Measurements from ENCODE around the gene OR52E1. TPM values are rescaled to one million over a fixed set of nuclear protein-coding genes. Genes with fewer than 3 reads are reported as not detected.

Gene OR52E1
- total and polyA plus RNA-seq, 2 of the 4 experiments (the other 2 are of a cell fraction): not detected

- H3K36me3 ChIP-seq (ENCODE audit: control insufficient read depth, insufficient read depth, low read length): no peaks in the 10 kb centered on the region
- CTCF ChIA-PET: no interaction called here
Measured at GRCh38 chr11:5118893-5119292, 49.5 kb downstream of the OR52E1 start.

More at GRCh38 chr11:5118893-5119292, 49.5 kb downstream of the OR52E1 start:
- H3K9ac ChIP-seq (ENCODE audit: low read depth, low read length): no peak overlapping the region
- no peak overlapping the region for H2BK15ac ChIP-seq (ENCODE audit: low read depth, low read length)
- DNase-seq (no peak), ATAC-seq (ENCODE audit: low read depth) (no peak)
- H2BK20ac ChIP-seq (ENCODE audit: low read depth, low read length): no peak overlapping the region
- no peak overlapping the region for H3K56ac ChIP-seq (ENCODE audit: extremely low read depth, insufficient read depth, low read length)
- H3K9me3 ChIP-seq (ENCODE audit: control insufficient read depth, insufficient read depth, low read length): no peaks in the 10 kb centered on the region
- H3K27ac ChIP-seq (ENCODE audit: insufficient read depth, low read length): no peak overlapping the region
- H3K27me3 ChIP-seq (ENCODE audit: control insufficient read depth, insufficient read depth, low read length): no peaks in the 10 kb centered on the region
- in situ Hi-C loops (cut with MboI; ENCODE audit: low sequenced_read_pairs) (no loop called here), dilution Hi-C loops (cut with HindIII; ENCODE audit: low sequenced_read_pairs, unreplicated experiment) (no loop called here), intact Hi-C loops (cut with micrococcal nuclease) (loop anchor here (1.0 kb wide), 1 partner anchor 492 kb away; no protein-coding TSS in a partner anchor)
- H4K91ac ChIP-seq (ENCODE audit: insufficient read depth, low read depth, low read length): no peak overlapping the region
- no peak overlapping the region for H2BK120ac ChIP-seq (ENCODE audit: low read depth, low read length)
- H2BK5ac ChIP-seq (ENCODE audit: low read depth, low read length, poor library complexity, severe bottlenecking): no peak overlapping the region
- no peak overlapping the region for H3K4me2 ChIP-seq (ENCODE audit: low read depth, low read length)
- no peaks in the 10 kb centered on the region for H3K9me1 ChIP-seq (ENCODE audit: insufficient read depth, low read length)
- no TSS peak for BruUV-seq (replicated peaks)
- H3K79me1 ChIP-seq (ENCODE audit: low read depth in 1 of 2, low read length in 2 of 2): no peaks in the 10 kb centered on the region
- no peak overlapping the region for H3K14ac ChIP-seq (replicated peaks; ENCODE audit: low read depth, low read length)
- H3K23ac ChIP-seq (ENCODE audit: low read depth, low read length): no peak overlapping the region
- no peak overlapping the region for H3K4ac ChIP-seq (ENCODE audit: low read depth, low read length)
- no peak overlapping the region for H2AK5ac ChIP-seq (ENCODE audit: low read depth, low read length)
- no peak overlapping the region for H2AK9ac ChIP-seq (replicated peaks; ENCODE audit: low read depth, low read length, poor library complexity)
- H4K8ac ChIP-seq (ENCODE audit: low read depth in 2 of 2, low read length in 2 of 2): no peak overlapping the region
- no peak overlapping the region for H3K18ac ChIP-seq (ENCODE audit: low read depth, low read length)
- POLR2A ChIA-PET (ENCODE audit: unreplicated experiment): interaction anchor here (0.6 kb wide), 1 partner anchor 252 kb away, joined by 5 read pairs; no protein-coding TSS in a partner anchor
- H3K4me3 ChIP-seq (ENCODE audit: insufficient read depth, low read depth, low read length): no peak overlapping the region
- no peak overlapping the region for H4K5ac ChIP-seq (ENCODE audit: low read depth, low read length)
- H3K4me1 ChIP-seq (ENCODE audit: control insufficient read depth, insufficient read depth, low read length): no peaks in the 10 kb centered on the region
- H2AFZ ChIP-seq (replicated peaks; ENCODE audit: low read length, poor library complexity): no peak overlapping the region
- no peak for TF ChIP-seq CHD1 (IDR thresholded peaks at IDR 0.05; ENCODE audit: low read depth, low read length)
- TF ChIP-seq FOS (IDR thresholded peaks at IDR 0.05; ENCODE audit: low read depth, low read length): no peak
- no peak for TF ChIP-seq CEBPB (IDR thresholded peaks at IDR 0.05; ENCODE audit: low read depth, low read length)
- no peak for TF ChIP-seq RFX5 (IDR thresholded peaks at IDR 0.05; ENCODE audit: low read depth, low read length)
- no peak for TF ChIP-seq POLR2A (IDR thresholded peaks at IDR 0.05; ENCODE audit: low read depth, low read length)
- no peak for TF ChIP-seq SMC3 (IDR thresholded peaks at IDR 0.05; ENCODE audit: low read depth, low read length)
- no peak for TF ChIP-seq RAD21 (IDR thresholded peaks at IDR 0.05; ENCODE audit: low read length)
- no peaks in the 10 kb centered on the region for H4K20me1 ChIP-seq (ENCODE audit: insufficient read depth, low read length)
- 100% methylated on average over 1 of the region's 1 CpG; no CpG with 5 or more reads in 1 of the 2 experiments for WGBS, 2 experiments (ENCODE audit: extremely low coverage in 2 of 2, insufficient read length in 1 of 2)

Other genes with a start within 250 kb of the OR52E1 start
- under 0.01 and 0.18 TPM in 2 replicates for gene OR51F2, start 248.3 kb upstream of the OR52E1 start, total RNA-seq (2012; rRNA removed)
- not detected in 2 replicates for gene OR51F2, start 248.3 kb upstream of the OR52E1 start, polyA plus RNA-seq (2012; rRNA removed)
- gene OR51S1, start 220.4 kb upstream of the OR52E1 start, total RNA-seq (2012; rRNA removed): not detected in 2 replicates
- gene OR51S1, start 220.4 kb upstream of the OR52E1 start, polyA plus RNA-seq (2012; rRNA removed): not detected in 2 replicates
- gene OR51T1, start 187.7 kb upstream of the OR52E1 start, total RNA-seq (2012; rRNA removed): not detected in 2 replicates
- gene OR51T1, start 187.7 kb upstream of the OR52E1 start, polyA plus RNA-seq (2012; rRNA removed): not detected in 2 replicates
- not detected in 2 replicates for gene OR51A7, start 165.8 kb upstream of the OR52E1 start, total RNA-seq (2012; rRNA removed)
- not detected in 2 replicates for gene OR51A7, start 165.8 kb upstream of the OR52E1 start, polyA plus RNA-seq (2012; rRNA removed)
- gene OR51G2, start 150.2 kb upstream of the OR52E1 start, total RNA-seq (2012; rRNA removed): not detected in 2 replicates
- gene OR51G2, start 150.2 kb upstream of the OR52E1 start, polyA plus RNA-seq (2012; rRNA removed): not detected in 2 replicates
- not detected in 2 replicates for gene OR51G1, start 145.2 kb upstream of the OR52E1 start, total RNA-seq (2012; rRNA removed)
- gene OR51G1, start 145.2 kb upstream of the OR52E1 start, polyA plus RNA-seq (2012; rRNA removed): not detected in 2 replicates
- gene OR51A4, start 122.0 kb upstream of the OR52E1 start, total RNA-seq (2012; rRNA removed): not detected in 2 replicates
- not detected in 2 replicates for gene OR51A4, start 122.0 kb upstream of the OR52E1 start, polyA plus RNA-seq (2012; rRNA removed)
- gene OR51A2, start 113.9 kb upstream of the OR52E1 start, total RNA-seq (2012; rRNA removed): not detected in 2 replicates
- not detected in 2 replicates for gene OR51A2, start 113.9 kb upstream of the OR52E1 start, polyA plus RNA-seq (2012; rRNA removed)
- gene OR51L1, start 74.7 kb upstream of the OR52E1 start, total RNA-seq (2012; rRNA removed): not detected in 2 replicates
- gene OR51L1, start 74.7 kb upstream of the OR52E1 start, polyA plus RNA-seq (2012; rRNA removed): not detected in 2 replicates
- gene OR52J3, start 23.0 kb upstream of the OR52E1 start, total RNA-seq (2012; rRNA removed): not detected in 2 replicates
- gene OR52J3, start 23.0 kb upstream of the OR52E1 start, polyA plus RNA-seq (2012; rRNA removed): not detected in 2 replicates
- gene OR52E2, start 9.9 kb upstream of the OR52E1 start, total RNA-seq (2012; rRNA removed): not detected in 2 replicates
- gene OR52E2, start 9.9 kb upstream of the OR52E1 start, polyA plus RNA-seq (2012; rRNA removed): not detected in 2 replicates
- not detected in 2 replicates for gene OR52A5, start 68.8 kb downstream of the OR52E1 start, total RNA-seq (2012; rRNA removed)
- gene OR52A5, start 68.8 kb downstream of the OR52E1 start, polyA plus RNA-seq (2012; rRNA removed): not detected in 2 replicates
- gene OR52A1, start 85.2 kb downstream of the OR52E1 start, total RNA-seq (2012; rRNA removed): not detected in 2 replicates
- gene OR52A1, start 85.2 kb downstream of the OR52E1 start, polyA plus RNA-seq (2012; rRNA removed): not detected in 2 replicates
- not detected in 2 replicates for gene OR51V1, start 131.1 kb downstream of the OR52E1 start, total RNA-seq (2012; rRNA removed)
- gene OR51V1, start 131.1 kb downstream of the OR52E1 start, polyA plus RNA-seq (2012; rRNA removed): not detected in 2 replicates
- gene HBB, start 157.5 kb downstream of the OR52E1 start, total RNA-seq (2012; rRNA removed): not detected in 2 replicates
- 0.24 TPM in 1 of 2 replicates, not detected in the other for gene HBB, start 157.5 kb downstream of the OR52E1 start, polyA plus RNA-seq (2012; rRNA removed)
- 3.1 and 6.3 TPM in 2 replicates for gene HBD, start 164.9 kb downstream of the OR52E1 start, total RNA-seq (2012; rRNA removed)
- gene HBD, start 164.9 kb downstream of the OR52E1 start, polyA plus RNA-seq (2012; rRNA removed): 10.7 and 12.0 TPM in 2 replicates
- not detected in 2 replicates for gene HBG1, start 180.3 kb downstream of the OR52E1 start, total RNA-seq (2012; rRNA removed)
- not detected in 2 replicates for gene HBG1, start 180.3 kb downstream of the OR52E1 start, polyA plus RNA-seq (2012; rRNA removed)
- gene HBG2, start 185.2 kb downstream of the OR52E1 start, total RNA-seq (2012; rRNA removed): 0.54 TPM in 1 of 2 replicates, not detected in the other
- 1.7 TPM in 1 of 2 replicates, not detected in the other for gene HBG2, start 185.2 kb downstream of the OR52E1 start, polyA plus RNA-seq (2012; rRNA removed)
- 1.4 and 3.2 TPM in 2 replicates for gene HBE1, start 200.4 kb downstream of the OR52E1 start, total RNA-seq (2012; rRNA removed)
- gene HBE1, start 200.4 kb downstream of the OR52E1 start, polyA plus RNA-seq (2012; rRNA removed): 7.7 and 12.7 TPM in 2 replicates
- gene OR51B4, start 232.4 kb downstream of the OR52E1 start, total RNA-seq (2012; rRNA removed): not detected in 2 replicates
- 0.11 TPM in 1 of 2 replicates, not detected in the other for gene OR51B4, start 232.4 kb downstream of the OR52E1 start, polyA plus RNA-seq (2012; rRNA removed)